HUES64 (cell line): ENCODE measurements around the gene XPNPEP1.

Source experiments
- H3K27ac ChIP-seq: 2 replicates; pipeline ENCODE4 v1.7.0; 2013; ENCODE audit warnings: low read depth, low read length, inconsistent platforms
- H3K27me3 ChIP-seq: 2 replicates; pipeline ENCODE4 v1.6.1; 2013; ENCODE audit warnings: mild to moderate bottlenecking, low read length; ENCODE audit not compliant: insufficient read depth
- H3K36me3 ChIP-seq: 2 replicates; pipeline ENCODE4 v1.6.1; 2013; ENCODE audit warnings: mild to moderate bottlenecking, low read length; ENCODE audit not compliant: insufficient read depth
- H3K4me1 ChIP-seq: 2 replicates; pipeline ENCODE4 v1.6.1; 2013; ENCODE audit warnings: mild to moderate bottlenecking, low read length, moderate library complexity; ENCODE audit not compliant: insufficient read depth
- H3K4me3 ChIP-seq: 2 replicates; pipeline ENCODE4 v1.5.1; 2013; ENCODE audit warnings: mild to moderate bottlenecking, low read length, moderate library complexity
- H3K9ac ChIP-seq: 2 replicates; pipeline ENCODE4 v1.6.1; 2013; ENCODE audit warnings: mild to moderate bottlenecking, low read depth, low read length
- H3K9me3 ChIP-seq: 2 replicates; pipeline ENCODE4 v1.6.1; 2013; ENCODE audit warnings: low read depth, low read length; ENCODE audit not compliant: insufficient read depth
- WGBS: fragments of 150-250, 120-280 bp; methylation state at CpG from one replicate; pipeline ENCODE4 v1.1.7; 2013; ENCODE audit warnings: missing lambda C conversion rate; 5-methylcytosine and 5-hydroxymethylcytosine counted together

XPNPEP1 gene

DNA sequence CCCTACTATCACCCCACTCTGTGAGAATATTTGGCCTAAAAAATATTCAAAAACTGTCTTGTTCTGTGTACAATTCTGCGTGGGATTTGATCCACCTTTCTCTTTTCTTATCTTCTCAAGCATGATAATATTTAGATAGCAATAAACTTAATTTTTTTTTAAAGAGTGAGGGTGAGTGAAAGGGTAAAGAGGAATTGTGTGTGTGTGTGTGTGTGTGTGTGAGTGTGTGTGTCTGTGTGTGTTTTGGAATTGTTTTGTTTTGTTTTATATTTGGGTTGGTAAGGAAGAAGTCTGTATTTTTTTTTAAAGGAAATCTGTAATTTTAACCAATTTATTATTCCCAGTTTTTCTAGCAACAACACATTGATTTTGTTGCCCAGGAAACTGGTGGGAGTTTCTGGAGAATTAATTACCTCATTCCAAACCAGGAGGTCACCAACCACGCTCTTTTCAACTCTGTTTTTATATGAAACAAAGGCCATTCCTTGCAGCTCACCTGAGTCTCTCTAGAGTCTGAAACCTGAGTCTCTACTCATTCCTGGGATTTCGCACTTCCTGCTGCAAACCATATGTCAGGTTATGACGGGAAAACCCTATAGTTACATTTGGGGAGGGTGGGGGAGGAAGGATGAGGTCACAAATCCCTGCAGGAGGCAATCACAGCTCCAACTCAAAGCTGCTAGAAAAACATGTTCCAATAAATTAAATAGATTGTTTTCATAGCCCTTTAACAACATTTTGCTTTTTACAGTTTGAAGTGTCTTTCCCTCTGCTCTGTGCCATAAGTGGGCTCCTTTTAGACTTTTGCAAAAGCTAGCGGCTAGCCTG is 38.1 kb upstream of the XPNPEP1 start:
- WGBS = 62% methylated on average over 4 of the region's 5 CpGs
- peak overlapping the region; percentile 3; the same call in 1 of the 2 replicates for H3K27ac ChIP-seq
- H3K4me3 ChIP-seq = no peak overlapping the region
- peak overlapping the region; percentile 42; the same call in 1 of the 2 replicates for H3K9ac ChIP-seq
- H3K4me1 ChIP-seq = peaks cover 23% of the 10 kb centered on the region
- H3K9me3 ChIP-seq = no peaks in the 10 kb centered on the region
- H3K27me3 ChIP-seq = no peaks in the 10 kb centered on the region
- no peaks in the 10 kb centered on the region for H3K36me3 ChIP-seq

GRCh38 chr10:109960682-109961081 is 37.4 kb upstream of the XPNPEP1 start:
- Histone ChIP-seq H3K36me3 (no peaks in the 10 kb centered on the region), H3K4me3 (no peak overlapping the region), H3K4me1 (peaks cover 23% of the 10 kb centered on the region), H3K9ac (no peak overlapping the region), H3K9me3 (no peaks in the 10 kb centered on the region), H3K27ac (no peak overlapping the region), H3K27me3 (no peaks in the 10 kb centered on the region)
- WGBS = 82% methylated on average over 2 of the region's 2 CpGs

- WGBS = 97% methylated on average over 7 of the region's 8 CpGs
- no peak overlapping the region for H3K9ac ChIP-seq
- H3K4me3 ChIP-seq = no peak overlapping the region
- no peaks in the 10 kb centered on the region for H3K36me3 ChIP-seq
- H3K4me1 ChIP-seq = peaks cover 23% of the 10 kb centered on the region
- no peaks in the 10 kb centered on the region for H3K27me3 ChIP-seq
- H3K27ac ChIP-seq = no peak overlapping the region
- no peaks in the 10 kb centered on the region for H3K9me3 ChIP-seq
Observed at GRCh38 chr10:109959259-109960145, 36.2 kb upstream of the XPNPEP1 start.

DNA sequence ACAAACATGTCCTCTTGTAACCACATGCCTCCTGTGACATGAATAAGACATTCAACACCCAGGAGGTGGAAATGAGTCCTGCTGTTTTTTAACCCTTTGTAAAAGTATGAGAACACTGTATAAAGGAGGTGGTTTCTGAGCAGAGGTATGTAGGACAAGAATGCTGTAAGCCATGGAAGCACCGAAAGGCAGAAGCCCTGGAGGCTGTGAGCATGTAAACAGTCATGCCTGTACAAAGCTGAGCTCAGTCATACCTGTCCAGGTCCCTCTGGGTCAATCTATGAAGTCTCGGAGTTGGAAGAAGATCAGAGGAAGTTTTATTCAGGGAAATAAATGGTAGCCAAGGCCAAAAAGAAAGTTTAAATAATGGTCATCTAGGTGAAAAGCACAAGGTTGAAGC is 34.7 kb upstream of the XPNPEP1 start:
- Histone ChIP-seq H3K27ac (no peak overlapping the region), H3K4me1 (peaks cover 23% of the 10 kb centered on the region), H3K9me3 (no peaks in the 10 kb centered on the region), H3K9ac (no peak overlapping the region), H3K27me3 (no peaks in the 10 kb centered on the region), H3K4me3 (no peak overlapping the region), H3K36me3 (no peaks in the 10 kb centered on the region)
- 93% methylated on average over 2 of the region's 2 CpGs for WGBS

- H3K9me3 ChIP-seq = no peaks in the 10 kb centered on the region
- WGBS = 94% methylated on average over 9 of the region's 9 CpGs
- H3K4me3 ChIP-seq = no peak overlapping the region
- H3K27me3 ChIP-seq = no peaks in the 10 kb centered on the region
- no peaks in the 10 kb centered on the region for H3K36me3 ChIP-seq
- no peak overlapping the region for H3K9ac ChIP-seq
- peaks cover 18% of the 10 kb centered on the region for H3K4me1 ChIP-seq
- no peak overlapping the region for H3K27ac ChIP-seq
Observed at GRCh38 chr10:109957092-109957797, 33.9 kb upstream of the XPNPEP1 start.

DNA sequence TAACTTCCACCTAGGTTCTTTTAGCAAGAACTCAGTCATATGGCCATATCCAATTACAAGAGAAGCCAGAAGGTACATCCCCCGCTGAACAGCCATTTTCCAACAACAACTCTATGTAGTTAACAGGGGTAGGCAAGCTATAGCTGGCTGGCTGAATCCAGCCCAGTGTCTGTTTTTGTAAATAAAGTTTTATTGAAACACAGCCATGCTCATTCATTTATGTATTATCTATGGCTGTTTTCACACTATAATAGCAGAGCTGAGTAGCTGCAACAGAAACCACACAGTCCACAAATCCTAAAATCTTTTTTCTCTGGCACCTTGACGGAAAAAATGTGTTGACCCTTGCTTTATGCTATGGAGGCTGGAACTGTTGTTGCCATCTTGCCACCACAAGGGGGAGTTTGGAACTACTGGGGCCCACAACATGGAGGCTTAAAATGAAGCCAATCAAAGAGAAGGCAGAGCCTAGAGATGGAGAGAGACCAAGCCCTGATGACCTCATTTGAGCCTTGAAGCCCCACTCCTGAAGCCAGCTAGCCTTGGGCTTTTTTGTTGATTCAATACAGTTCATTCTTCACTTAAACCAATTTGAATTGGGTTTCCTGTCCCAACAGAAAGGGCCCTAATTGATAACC is 33.3 kb upstream of the XPNPEP1 start:
- no peak overlapping the region for H3K27ac ChIP-seq
- no peaks in the 10 kb centered on the region for H3K36me3 ChIP-seq
- H3K9ac ChIP-seq = no peak overlapping the region
- peaks cover 12% of the 10 kb centered on the region for H3K4me1 ChIP-seq
- H3K27me3 ChIP-seq = no peaks in the 10 kb centered on the region
- no peak overlapping the region for H3K4me3 ChIP-seq
- WGBS = 95% methylated on average over 2 of the region's 2 CpGs
- H3K9me3 ChIP-seq = no peaks in the 10 kb centered on the region

GRCh38 chr10:109953766-109954165 is 30.5 kb upstream of the XPNPEP1 start:
- Histone ChIP-seq H3K9me3 (no peaks in the 10 kb centered on the region), H3K4me1 (no peaks in the 10 kb centered on the region), H3K9ac (no peak overlapping the region), H3K27me3 (no peaks in the 10 kb centered on the region), H3K36me3 (no peaks in the 10 kb centered on the region), H3K4me3 (no peak overlapping the region), H3K27ac (no peak overlapping the region)
- WGBS = 89% methylated on average over 1 of the region's 2 CpGs

DNA sequence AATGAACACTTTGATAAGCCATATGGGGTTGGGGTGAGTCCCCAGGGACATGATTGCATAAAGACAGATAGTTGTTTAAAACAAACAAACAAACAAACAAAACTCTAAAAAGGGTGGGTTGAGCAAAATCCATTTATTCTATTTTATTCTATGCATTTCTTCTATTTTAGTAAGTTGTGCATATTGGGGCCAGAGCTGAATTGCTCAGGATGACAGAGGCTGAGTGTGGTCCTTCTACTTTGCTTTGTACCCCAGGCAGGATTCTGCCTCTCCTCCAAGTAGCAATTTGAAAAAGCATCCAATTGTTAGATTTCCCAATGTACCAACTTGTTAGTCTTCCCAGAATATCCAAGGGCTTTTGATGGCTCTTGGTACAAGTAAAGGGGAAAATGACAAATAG is 29.2 kb upstream of the XPNPEP1 start:
- Histone ChIP-seq H3K4me1 (no peaks in the 10 kb centered on the region), H3K9ac (no peak overlapping the region), H3K4me3 (no peak overlapping the region), H3K36me3 (no peaks in the 10 kb centered on the region), H3K27me3 (no peaks in the 10 kb centered on the region), H3K27ac (no peak overlapping the region), H3K9me3 (no peaks in the 10 kb centered on the region)

DNA sequence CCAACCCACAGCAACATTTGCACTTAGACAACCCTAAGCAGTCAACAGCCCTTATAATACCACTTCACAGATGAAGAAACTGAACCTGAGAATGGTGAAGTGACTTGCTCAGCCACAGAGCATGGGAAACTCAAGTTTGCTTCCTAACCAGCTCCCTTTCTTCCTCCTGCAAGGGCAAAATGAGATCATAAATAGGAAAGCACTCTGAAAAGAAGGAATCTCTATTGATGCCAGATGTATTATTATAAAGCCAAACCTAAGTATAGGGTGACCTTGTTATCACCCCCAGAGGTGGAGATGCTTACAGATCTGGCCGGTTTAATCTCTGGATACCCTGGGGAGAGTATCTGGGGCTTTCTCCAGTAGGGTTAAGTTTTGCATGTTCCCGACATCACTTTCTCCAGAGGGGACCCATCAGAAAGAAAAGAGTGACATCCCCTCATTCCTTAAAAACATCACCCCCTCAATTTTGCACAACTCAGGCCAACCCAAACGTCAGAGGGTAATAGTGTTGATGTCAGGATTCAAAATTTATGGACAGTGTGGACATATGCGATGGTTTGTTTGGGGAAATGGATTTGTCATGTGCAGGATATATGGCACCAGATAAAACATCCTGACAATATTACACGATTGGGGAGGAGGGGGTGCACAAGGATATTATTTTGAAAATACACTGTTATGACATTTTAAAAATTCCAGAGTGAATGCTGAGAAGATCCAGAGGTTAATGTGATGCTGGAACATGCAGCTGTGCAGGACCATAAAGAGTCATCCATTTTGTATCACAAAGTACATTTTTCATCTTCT is 24.0 kb upstream of the XPNPEP1 start:
- WGBS = 93% methylated on average over 5 of the region's 5 CpGs
- no peak overlapping the region for H3K27ac ChIP-seq

DNA sequence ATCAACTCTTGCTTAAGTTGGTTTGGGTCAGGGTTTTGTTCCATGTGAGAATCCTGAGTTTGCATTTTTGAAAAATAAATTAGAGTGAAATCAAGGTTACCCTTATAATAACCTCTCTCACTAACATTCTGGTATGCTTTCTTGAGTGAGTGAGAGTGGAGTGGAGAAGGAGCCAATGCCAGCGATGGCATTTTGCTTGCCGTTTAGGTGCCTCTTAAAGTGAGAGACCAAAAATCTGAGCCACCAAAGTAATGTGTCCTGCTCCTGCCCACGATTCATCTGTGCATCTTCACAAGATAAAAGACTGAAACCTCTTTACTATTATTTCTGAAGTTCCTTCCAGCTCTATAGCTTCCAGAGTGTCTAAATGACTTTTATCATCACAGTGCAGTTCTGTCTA is 23.4 kb upstream of the XPNPEP1 start:
- Histone ChIP-seq H3K4me1 (0 out of 2 replicates have a peak, but pooled peaks cover 2% of the 10 kb centered on the region), H3K9ac (no peak overlapping the region), H3K36me3 (no peaks in the 10 kb centered on the region), H3K27me3 (no peaks in the 10 kb centered on the region), H3K4me3 (no peak overlapping the region), H3K27ac (no peak overlapping the region), H3K9me3 (no peaks in the 10 kb centered on the region)
- 91% methylated on average over 3 of the region's 3 CpGs for WGBS

More for the DNA sequence above, 24.0 kb upstream of the XPNPEP1 start:
- no peaks in the 10 kb centered on the region for H3K27me3 ChIP-seq
- H3K9ac ChIP-seq = no peak overlapping the region
- no peaks in the 10 kb centered on the region for H3K4me1 ChIP-seq
- no peaks in the 10 kb centered on the region for H3K36me3 ChIP-seq
- H3K9me3 ChIP-seq = no peaks in the 10 kb centered on the region
- H3K4me3 ChIP-seq = no peak overlapping the region
